Esophagus muscularis mucosa (tissue), 4 donors: Measurements from ENCODE around the gene CELF4. TPM values are rescaled to one million over a fixed set of nuclear protein-coding genes. Genes with fewer than 3 reads are reported as not detected.

Experiments used
- DNase-seq: peaks from one replicate; pipeline ENCODE4 v3.0.0-alpha.2; 2017; ENCODE audit errors: extremely low spot score
- H3K27ac ChIP-seq, 4 donors: fragments of 200-600 bp; sonication (generic); replicated peaks in 1 of 4; 1 replicate in 3 of 4; 2 replicates in 1 of 4; pipeline ENCODE4 v1.5.1; 2016 to 2019; ENCODE audit warnings: mild to moderate bottlenecking in 1 of 4
- H3K27me3 ChIP-seq, 4 donors: fragments of 200-600 bp; sonication (generic); one replicate each; pipeline versions ENCODE4 v1.5.1 to v1.6.0; 2016 to 2019
- H3K36me3 ChIP-seq, 4 donors: fragments of 200-600 bp; sonication (generic); one replicate each; pipeline ENCODE4 v1.5.1; 2016 to 2019
- H3K4me1 ChIP-seq, 4 donors: fragments of 200-600 bp; sonication (generic); one replicate each; pipeline ENCODE4 v1.5.1; 2016 to 2019
- H3K4me3 ChIP-seq, 4 donors: fragments of 200-600 bp; sonication (generic); 1 replicate in 2 of 4; 2 replicates in 2 of 4; pipeline ENCODE4 v1.5.1; 2016 to 2019; ENCODE audit warnings: mild to moderate bottlenecking in 4 of 4, moderate library complexity in 1 of 4
- H3K9me3 ChIP-seq, 4 donors: fragments of 200-600 bp; sonication (generic); 1 replicate in 3 of 4; 2 replicates in 1 of 4; pipeline ENCODE4 v1.5.1; 2016 to 2019
- EP300 ChIP-seq: sonication (generic); formaldehyde crosslinking; IDR thresholded peaks from one replicate; pipeline ENCODE4 v1.6.1; 2017; ENCODE audit warnings: antibody characterized with exemption
- POLR2A ChIP-seq: fragments of 450-650 bp; IDR thresholded peaks from one replicate; pipeline ENCODE4 v1.6.1; 2017; ENCODE audit warnings: antibody characterized with exemption, moderate library complexity, mild to moderate bottlenecking, low read depth
- POLR2AphosphoS5 ChIP-seq, 2 donors: sonication (generic); formaldehyde crosslinking; IDR thresholded peaks; one replicate each; pipeline ENCODE4 v1.6.1; 2017; ENCODE audit warnings: antibody characterized with exemption in 2 of 2
- WGBS: methylation state at CpG from one replicate; pipeline ENCODE4 v1.1.5; 2018; 5-methylcytosine and 5-hydroxymethylcytosine counted together
- intact Hi-C: fragments of 100-400 bp; cut with DNase I; formaldehyde crosslinking; loops from one replicate; pipeline ENCODE4 v1.15.1; 2023
- total RNA-seq, 4 donors: library from RNA; depleted of rRNA; stranded (reverse); fragments of >200 nt; gene quantifications; one replicate each; pipeline versions ENCODE4 v1.1.0 to v1.2.1, GENCODE V29; 2016
- TF ChIP-seq, protein P1 (sequence below), 3 experiments: fragments of 200-600 bp in 2 of 3; fragments of 450-650 bp in 1 of 3; sonication (generic) in 2 of 3; IDR thresholded peaks; one replicate each; pipeline ENCODE4 v1.5.1; 2017 to 2019; ENCODE audit warnings: antibody characterized with exemption in 3 of 3, mild to moderate bottlenecking in 2 of 3, moderate library complexity in 1 of 3

The CELF4 gene
- total RNA-seq, 4 donors from 2014 or later = 0.86 to 1.8 (median 1.7) TPM

DNA sequence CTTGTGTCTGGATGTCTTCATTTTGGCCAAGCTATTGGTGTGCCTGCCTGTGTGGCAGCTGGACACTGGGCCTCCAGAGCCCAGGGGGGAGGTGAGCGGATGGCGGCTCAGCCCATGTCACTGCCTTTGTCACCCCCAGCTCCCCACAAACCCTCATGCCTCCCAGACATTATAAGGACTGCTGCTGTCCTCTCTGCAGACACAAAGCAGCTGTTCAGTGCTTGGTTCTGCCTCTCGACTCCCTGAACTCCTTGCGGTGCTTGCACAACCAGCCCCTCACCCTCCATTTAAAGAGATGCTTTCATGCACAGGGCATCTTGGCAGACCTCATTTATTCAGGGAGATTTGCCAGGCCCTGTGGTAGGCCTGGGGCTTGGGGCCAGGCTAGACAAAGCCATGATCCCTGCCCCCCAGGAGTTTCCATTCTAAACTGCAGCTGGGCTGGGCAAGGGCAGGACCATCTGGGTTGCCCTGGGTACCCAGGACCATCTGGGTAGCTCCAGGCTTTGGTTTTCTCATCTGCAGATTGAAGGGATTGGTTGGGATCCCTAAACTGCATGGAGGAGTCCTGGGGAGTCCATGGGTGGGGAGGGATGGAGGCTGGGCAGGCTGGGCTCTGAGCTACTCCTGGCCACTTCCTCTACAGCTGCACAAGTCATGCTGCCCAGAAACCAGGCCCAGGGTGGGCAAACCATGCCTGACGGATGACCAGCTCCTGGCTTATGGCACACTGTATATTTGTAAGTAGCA is 168.5 kb downstream of the CELF4 start:
- 66% methylated on average over 3 of the region's 5 CpGs for WGBS
- no peak for DNase-seq
- Histone ChIP-seq H3K9me3 (no peaks in the 10 kb centered on the region), H3K36me3 (no peaks in the 10 kb centered on the region), H3K27ac (no peak overlapping the region), H3K4me1 (peaks cover 9 to 20% (median 17%) of the 10 kb centered on the region in 4 donors), H3K27me3 (no peaks in the 10 kb centered on the region), H3K4me3 (no peak overlapping the region)
- intact Hi-C loops = no loop called here
- TF ChIP-seq, protein P1, sequence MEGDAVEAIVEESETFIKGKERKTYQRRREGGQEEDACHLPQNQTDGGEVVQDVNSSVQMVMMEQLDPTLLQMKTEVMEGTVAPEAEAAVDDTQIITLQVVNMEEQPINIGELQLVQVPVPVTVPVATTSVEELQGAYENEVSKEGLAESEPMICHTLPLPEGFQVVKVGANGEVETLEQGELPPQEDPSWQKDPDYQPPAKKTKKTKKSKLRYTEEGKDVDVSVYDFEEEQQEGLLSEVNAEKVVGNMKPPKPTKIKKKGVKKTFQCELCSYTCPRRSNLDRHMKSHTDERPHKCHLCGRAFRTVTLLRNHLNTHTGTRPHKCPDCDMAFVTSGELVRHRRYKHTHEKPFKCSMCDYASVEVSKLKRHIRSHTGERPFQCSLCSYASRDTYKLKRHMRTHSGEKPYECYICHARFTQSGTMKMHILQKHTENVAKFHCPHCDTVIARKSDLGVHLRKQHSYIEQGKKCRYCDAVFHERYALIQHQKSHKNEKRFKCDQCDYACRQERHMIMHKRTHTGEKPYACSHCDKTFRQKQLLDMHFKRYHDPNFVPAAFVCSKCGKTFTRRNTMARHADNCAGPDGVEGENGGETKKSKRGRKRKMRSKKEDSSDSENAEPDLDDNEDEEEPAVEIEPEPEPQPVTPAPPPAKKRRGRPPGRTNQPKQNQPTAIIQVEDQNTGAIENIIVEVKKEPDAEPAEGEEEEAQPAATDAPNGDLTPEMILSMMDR (IDR thresholded peaks at IDR 0.05) = no peak
- TF ChIP-seq EP300 = no peak
- no peak for TF ChIP-seq POLR2AphosphoS5 (IDR thresholded peaks at IDR 0.05)
- no peak for TF ChIP-seq POLR2A

DNA sequence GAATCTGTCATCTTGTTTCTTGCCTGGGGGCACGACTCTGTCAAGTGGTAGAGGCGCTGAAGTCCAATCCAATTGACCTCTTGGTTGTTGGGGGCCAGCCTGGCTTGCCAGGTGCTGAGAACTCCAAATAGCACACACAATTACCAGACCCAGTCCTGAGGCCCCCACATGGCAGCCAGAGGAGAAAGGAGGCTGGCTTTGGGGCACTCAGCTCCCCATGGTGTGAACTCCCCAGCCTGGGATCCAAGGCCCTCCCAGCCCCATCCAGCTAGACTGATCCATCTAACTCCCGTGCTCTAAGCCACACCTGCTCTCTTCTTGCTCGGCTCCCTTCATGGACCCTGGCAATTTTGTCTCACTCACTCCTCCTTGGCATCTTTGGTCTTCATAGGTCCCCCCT is 170.0 kb downstream of the CELF4 start:
- H3K27ac ChIP-seq = no peak overlapping the region
- DNase-seq = no peak
- no peaks in the 10 kb centered on the region for H3K27me3 ChIP-seq
- whole genome bisulfite sequencing = 95% methylated on average over 4 of the region's 4 CpGs
- H3K9me3 ChIP-seq = peaks cover 0 to 2% (median 0%) of the 10 kb centered on the region in 4 donors
- TF ChIP-seq POLR2AphosphoS5 (IDR thresholded peaks at IDR 0.05) (no peak), EP300 (no peak), POLR2A (no peak)
- TF ChIP-seq, protein P1 (IDR thresholded peaks at IDR 0.05) = no peak
- H3K4me3 ChIP-seq = no peak overlapping the region
- intact Hi-C loops = no loop called here
- H3K4me1 ChIP-seq = peaks cover 9 to 20% (median 17%) of the 10 kb centered on the region in 4 donors
- H3K36me3 ChIP-seq = no peaks in the 10 kb centered on the region

DNA sequence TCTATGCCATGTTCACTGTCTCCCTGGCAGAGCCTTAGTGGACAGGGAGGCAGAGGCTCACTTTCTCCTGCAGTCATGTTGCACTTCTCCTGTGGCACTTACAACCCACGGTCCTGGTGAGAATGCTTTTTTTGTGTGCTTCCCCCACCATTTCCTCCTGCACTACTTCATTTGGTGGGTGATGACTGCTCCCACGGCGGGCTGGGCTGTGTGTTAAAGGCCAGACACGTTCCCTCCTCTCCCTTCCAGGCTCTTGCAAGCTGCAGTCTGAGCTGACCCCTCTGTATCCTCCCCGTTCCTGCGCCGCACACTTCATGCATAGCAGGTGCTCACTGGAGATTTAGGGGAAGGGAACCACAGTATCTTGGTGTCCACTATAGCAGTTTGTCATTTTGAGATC is 170.5 kb downstream of the CELF4 start:
- WGBS = 91% methylated on average over 7 of the region's 7 CpGs
- peaks cover 9 to 20% (median 17%) of the 10 kb centered on the region in 4 donors for H3K4me1 ChIP-seq
- no peak overlapping the region for H3K4me3 ChIP-seq
- no peak for TF ChIP-seq POLR2A
- no peak for TF ChIP-seq EP300
- no peak for TF ChIP-seq POLR2AphosphoS5 (IDR thresholded peaks at IDR 0.05)
- TF ChIP-seq, protein P1 (IDR thresholded peaks at IDR 0.05) = no peak
- DNase-seq = no peak
- no peaks in the 10 kb centered on the region for H3K27me3 ChIP-seq
- peaks cover 0 to 7% (median 1%) of the 10 kb centered on the region in 4 donors for H3K9me3 ChIP-seq
- no peak overlapping the region for H3K27ac ChIP-seq
- H3K36me3 ChIP-seq = no peaks in the 10 kb centered on the region
- intact Hi-C loops = no loop called here

DNA sequence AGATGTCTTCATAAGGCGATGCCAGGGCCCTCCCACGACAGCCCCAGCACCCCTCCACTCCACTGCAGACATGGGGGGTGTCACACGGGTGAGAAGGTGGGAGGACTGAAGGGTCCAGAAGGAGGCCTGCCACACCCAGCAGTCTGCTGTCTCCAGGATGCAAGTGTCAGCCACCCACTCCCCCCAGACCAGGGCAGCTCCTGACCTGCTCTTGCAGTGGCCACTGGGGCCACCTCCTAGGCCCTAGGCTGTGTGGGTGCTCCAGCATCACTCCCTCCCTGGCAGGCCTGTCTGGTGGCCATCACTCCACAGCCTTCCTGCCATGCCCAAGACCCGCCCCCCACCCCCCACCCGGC is 171.0 kb downstream of the CELF4 start:
- peak overlapping the region; percentile 55 to 64 (median 56) for H3K4me3 ChIP-seq
- no peaks in the 10 kb centered on the region for H3K27me3 ChIP-seq
- DNase-seq = no peak
- H3K27ac ChIP-seq = no peak overlapping the region
- intact Hi-C loops = no loop called here
- H3K4me1 ChIP-seq = peaks cover 9 to 20% (median 17%) of the 10 kb centered on the region in 4 donors
- TF ChIP-seq POLR2AphosphoS5 (IDR thresholded peaks at IDR 0.05) (no peak), POLR2A (no peak), EP300 (no peak)
- TF ChIP-seq, protein P1 (IDR thresholded peaks at IDR 0.05) = no peak
- peaks cover 0 to 12% (median 4%) of the 10 kb centered on the region in 4 donors for H3K9me3 ChIP-seq
- WGBS = 30% methylated on average over 4 of the region's 5 CpGs
- H3K36me3 ChIP-seq = no peaks in the 10 kb centered on the region
